OCI-LY1 (cell line): ENCODE measurements around the gene COL18A1.

Experiments used
- H2AFZ ChIP-seq: fragments of 200-600 bp; sonication (generic), shearing (Covaris generic); 2 replicates; pipeline ENCODE4 v1.6.0; 2014; ENCODE audit warnings: antibody characterized with exemption, mild to moderate bottlenecking, low read length
- H3F3A ChIP-seq: fragments of 200-600 bp; sonication (generic), shearing (Covaris generic); 2 replicates; pipeline ENCODE4 v1.6.0; 2014; ENCODE audit warnings: mild to moderate bottlenecking, antibody characterized with exemption, low read length, moderate library complexity; ENCODE audit not compliant: insufficient read depth
- H3K27ac ChIP-seq: fragments of 200-600 bp; sonication (generic); 2 replicates; pipeline ENCODE4 v1.5.1; 2014; ENCODE audit warnings: low read length, mixed run types, mild to moderate bottlenecking, low read depth; ENCODE audit not compliant: poor library complexity, severe bottlenecking
- H3K27me3 ChIP-seq: fragments of 200-600 bp; sonication (generic); 2 replicates; pipeline ENCODE4 v1.6.0; 2014; ENCODE audit warnings: antibody characterized with exemption, mild to moderate bottlenecking, low read length, moderate library complexity; ENCODE audit not compliant: insufficient read depth
- H3K36me3 ChIP-seq: fragments of 200-600 bp; sonication (generic); 2 replicates; pipeline ENCODE4 v1.6.1; 2014; ENCODE audit warnings: mild to moderate bottlenecking, antibody characterized with exemption, low read length, moderate library complexity, mixed read lengths; ENCODE audit not compliant: insufficient read depth
- H3K4me1 ChIP-seq: fragments of 200-600 bp; sonication (generic); 2 replicates; pipeline ENCODE4 v1.5.1; 2014; ENCODE audit warnings: mild to moderate bottlenecking, low read length, moderate library complexity; ENCODE audit not compliant: insufficient read depth, severe bottlenecking
- H3K4me2 ChIP-seq: fragments of 200-600 bp; sonication (generic), shearing (Covaris generic); 2 replicates; pipeline ENCODE4 v1.6.1; 2014; ENCODE audit warnings: low read length
- H3K4me3 ChIP-seq: fragments of 200-600 bp; sonication (generic); 2 replicates; pipeline ENCODE4 v1.5.1; 2014; ENCODE audit warnings: low read length, low read depth, mild to moderate bottlenecking, mixed read lengths; ENCODE audit not compliant: poor library complexity, severe bottlenecking
- H3K79me2 ChIP-seq: fragments of 200-600 bp; shearing (Covaris generic); 2 replicates; pipeline ENCODE4 v1.6.1; 2016; ENCODE audit warnings: mixed run types, low read length, mixed read lengths; ENCODE audit not compliant: insufficient read depth
- H3K9ac ChIP-seq: fragments of 200-600 bp; sonication (generic), shearing (Covaris generic); 2 replicates; pipeline ENCODE4 v1.6.1; 2014; ENCODE audit warnings: mild to moderate bottlenecking, low read length, mixed read lengths
- H3K9me2 ChIP-seq: fragments of 200-600 bp; sonication (generic), shearing (Covaris generic); 2 replicates; pipeline ENCODE4 v1.6.1; 2014; ENCODE audit warnings: low read depth, mild to moderate bottlenecking, low read length, mixed read lengths
- H3K9me3 ChIP-seq: fragments of 200-600 bp; shearing (Covaris generic); 2 replicates; pipeline ENCODE4 v1.6.1; 2014; ENCODE audit warnings: low read length, mixed read lengths
- H4K20me1 ChIP-seq: fragments of 200-600 bp; sonication (generic), shearing (Covaris generic); 2 replicates; pipeline ENCODE4 v1.6.0; 2016; ENCODE audit warnings: mild to moderate bottlenecking, low read length; ENCODE audit not compliant: insufficient read depth
- EZH2 ChIP-seq: fragments of 200-600 bp; sonication (generic), shearing (Covaris generic); IDR thresholded peaks from 2 replicates; pipeline ENCODE4 v1.8.0; 2017; ENCODE audit warnings: borderline replicate concordance, mixed run types, mild to moderate bottlenecking, antibody characterized with exemption, low read length, moderate library complexity, mixed read lengths
- TF ChIP-seq, protein P1 (sequence below): fragments of 200-600 bp; sonication (generic), shearing (Covaris generic); IDR thresholded peaks from 2 replicates; pipeline ENCODE4 v1.5.1; 2017; ENCODE audit warnings: mild to moderate bottlenecking, antibody characterized with exemption, low read length, moderate library complexity, mixed read lengths

The COL18A1 gene

GRCh38 chr21:45481566-45481965 lies 76.6 kb downstream of the COL18A1 start:
- no peak overlapping the region for H3K27ac ChIP-seq
- H3K4me2 ChIP-seq = no peak overlapping the region

GRCh38 chr21:45481977-45482898 lies 77.3 kb downstream of the COL18A1 start:
- H3K4me3 ChIP-seq = peak overlapping the region; percentile 26
- no peak overlapping the region; the same call in 1 of the 2 replicates for H3K9ac ChIP-seq
- H3K27me3 ChIP-seq = no peaks in the 10 kb centered on the region; the same call in 1 of the 2 replicates
- TF ChIP-seq EZH2 = no peak
- TF ChIP-seq, protein P1, sequence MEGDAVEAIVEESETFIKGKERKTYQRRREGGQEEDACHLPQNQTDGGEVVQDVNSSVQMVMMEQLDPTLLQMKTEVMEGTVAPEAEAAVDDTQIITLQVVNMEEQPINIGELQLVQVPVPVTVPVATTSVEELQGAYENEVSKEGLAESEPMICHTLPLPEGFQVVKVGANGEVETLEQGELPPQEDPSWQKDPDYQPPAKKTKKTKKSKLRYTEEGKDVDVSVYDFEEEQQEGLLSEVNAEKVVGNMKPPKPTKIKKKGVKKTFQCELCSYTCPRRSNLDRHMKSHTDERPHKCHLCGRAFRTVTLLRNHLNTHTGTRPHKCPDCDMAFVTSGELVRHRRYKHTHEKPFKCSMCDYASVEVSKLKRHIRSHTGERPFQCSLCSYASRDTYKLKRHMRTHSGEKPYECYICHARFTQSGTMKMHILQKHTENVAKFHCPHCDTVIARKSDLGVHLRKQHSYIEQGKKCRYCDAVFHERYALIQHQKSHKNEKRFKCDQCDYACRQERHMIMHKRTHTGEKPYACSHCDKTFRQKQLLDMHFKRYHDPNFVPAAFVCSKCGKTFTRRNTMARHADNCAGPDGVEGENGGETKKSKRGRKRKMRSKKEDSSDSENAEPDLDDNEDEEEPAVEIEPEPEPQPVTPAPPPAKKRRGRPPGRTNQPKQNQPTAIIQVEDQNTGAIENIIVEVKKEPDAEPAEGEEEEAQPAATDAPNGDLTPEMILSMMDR = no peak
- H3K79me2 ChIP-seq = no peaks in the 10 kb centered on the region
- no peaks in the 10 kb centered on the region for H4K20me1 ChIP-seq
- H3K9me3 ChIP-seq = no peaks in the 10 kb centered on the region
- no peak overlapping the region for H3K27ac ChIP-seq
- no peaks in the 10 kb centered on the region for H3F3A ChIP-seq
- H3K9me2 ChIP-seq = no peaks in the 10 kb centered on the region
- peaks cover 19% of the 10 kb centered on the region for H3K4me1 ChIP-seq
- H2AFZ ChIP-seq = no peak overlapping the region
- H3K4me2 ChIP-seq = peak overlapping the region; percentile 45; the same call in 1 of the 2 replicates
- H3K36me3 ChIP-seq = no peaks in the 10 kb centered on the region

More at GRCh38 chr21:45481566-45481965, 76.6 kb downstream of the COL18A1 start:
- H3K9me2 ChIP-seq = no peaks in the 10 kb centered on the region
- H4K20me1 ChIP-seq = no peaks in the 10 kb centered on the region
- H3K9ac ChIP-seq = no peak overlapping the region
- no peaks in the 10 kb centered on the region for H3K36me3 ChIP-seq
- H3K4me3 ChIP-seq = no peak overlapping the region
- no peak overlapping the region for H2AFZ ChIP-seq
- H3K4me1 ChIP-seq = peaks cover 19% of the 10 kb centered on the region
- no peaks in the 10 kb centered on the region for H3F3A ChIP-seq
- no peak for TF ChIP-seq EZH2
- TF ChIP-seq, protein P1 = no peak
- H3K27me3 ChIP-seq = no peaks in the 10 kb centered on the region; the same call in 1 of the 2 replicates
- H3K79me2 ChIP-seq = no peaks in the 10 kb centered on the region
- no peaks in the 10 kb centered on the region for H3K9me3 ChIP-seq

- H3K4me2 ChIP-seq = peak overlapping the region; percentile 45; the same call in 1 of the 2 replicates
- TF ChIP-seq, protein P1 = no peak
- TF ChIP-seq EZH2 = no peak
Observed at GRCh38 chr21:45482899-45483821, 78.2 kb downstream of the COL18A1 start.

More at GRCh38 chr21:45482899-45483821, 78.2 kb downstream of the COL18A1 start:
- Histone ChIP-seq H3K9me3 (no peaks in the 10 kb centered on the region), H3K9me2 (no peaks in the 10 kb centered on the region), H3K36me3 (no peaks in the 10 kb centered on the region), H3K79me2 (no peaks in the 10 kb centered on the region), H3K27me3 (no peaks in the 10 kb centered on the region; the same call in 1 of the 2 replicates), H3K4me1 (peaks cover 14% of the 10 kb centered on the region), H3F3A (no peaks in the 10 kb centered on the region), H4K20me1 (no peaks in the 10 kb centered on the region), H3K9ac (no peak overlapping the region; the same call in 1 of the 2 replicates), H3K4me3 (peak overlapping the region; percentile 26), H3K27ac (no peak overlapping the region), H2AFZ (no peak overlapping the region)
